Duodenal mucosa (tissue), 2 donors: ENCODE results near the gene TSPAN14.

Source experiments
- H3K27ac ChIP-seq: one replicate; pipeline ENCODE4 v1.7.0; 2013; ENCODE audit warnings: low read depth, low read length
- H3K27me3 ChIP-seq, 2 donors: one replicate each; pipeline ENCODE4 v1.7.0; 2013; ENCODE audit warnings: low read length in 2 of 2, control low read depth in 1 of 2; ENCODE audit not compliant: insufficient read depth in 2 of 2, control insufficient read depth in 1 of 2
- H3K36me3 ChIP-seq, 2 donors: one replicate each; pipeline ENCODE4 v1.7.0; 2013; ENCODE audit warnings: low read length in 2 of 2, control low read depth in 1 of 2; ENCODE audit not compliant: insufficient read depth in 2 of 2, control insufficient read depth in 1 of 2
- H3K4me1 ChIP-seq, 2 donors: one replicate each; pipeline ENCODE4 v1.7.0; 2013; ENCODE audit warnings: low read length in 2 of 2, control low read depth in 1 of 2; ENCODE audit not compliant: insufficient read depth in 2 of 2, control insufficient read depth in 1 of 2
- H3K4me3 ChIP-seq, 2 donors: one replicate each; pipeline ENCODE4 v1.7.0; 2013; ENCODE audit warnings: low read length in 2 of 2, low read depth in 1 of 2
- H3K9ac ChIP-seq, 2 donors: one replicate each; pipeline ENCODE4 v1.7.0; 2013; ENCODE audit warnings: low read length in 2 of 2, low read depth in 1 of 2
- H3K9me3 ChIP-seq, 2 donors: one replicate each; pipeline ENCODE4 v1.7.0; 2013; ENCODE audit warnings: low read length in 2 of 2, control low read depth in 1 of 2; ENCODE audit not compliant: control insufficient read depth in 1 of 2

TSPAN14 gene

GRCh38 chr10:80454513-80455460 is 677 bp downstream of the TSPAN14 start:
- Histone ChIP-seq H3K4me3 (peak overlapping the region; percentile 83 to 89), H3K9ac (peak overlapping the region; percentile 81 to 88), H3K27ac (peak overlapping the region; percentile 90), H3K4me1 (peaks cover 46 to 51% of the 10 kb centered on the region in 2 donors), H3K9me3 (peaks cover 0 to 4% of the 10 kb centered on the region in 2 donors), H3K27me3 (no peaks in the 10 kb centered on the region), H3K36me3 (no peaks in the 10 kb centered on the region)

- H3K9me3 ChIP-seq = peaks cover 0 to 4% of the 10 kb centered on the region in 2 donors
- no peaks in the 10 kb centered on the region for H3K27me3 ChIP-seq
- peak overlapping the region; percentile 90 for H3K27ac ChIP-seq
- H3K9ac ChIP-seq = peak overlapping the region; percentile 81 to 88
- no peaks in the 10 kb centered on the region for H3K36me3 ChIP-seq
- H3K4me3 ChIP-seq = peak overlapping the region; percentile 83 to 89
- H3K4me1 ChIP-seq = peaks cover 55 to 60% of the 10 kb centered on the region in 2 donors
Observed at GRCh38 chr10:80455461-80456349, 1.6 kb downstream of the TSPAN14 start.

- Histone ChIP-seq H3K9ac (peak overlapping the region; percentile 27 to 38), H3K36me3 (no peaks in the 10 kb centered on the region), H3K4me3 (peak overlapping the region; percentile 26 to 42), H3K27me3 (no peaks in the 10 kb centered on the region), H3K27ac (no peak overlapping the region), H3K4me1 (peaks cover 73 to 79% of the 10 kb centered on the region in 2 donors), H3K9me3 (no peaks in the 10 kb centered on the region)
Observed at GRCh38 chr10:80457554-80458262, 3.6 kb downstream of the TSPAN14 start.

GRCh38 chr10:80458263-80458625 is 4.1 kb downstream of the TSPAN14 start:
- Histone ChIP-seq H3K27me3 (no peaks in the 10 kb centered on the region), H3K9ac (peak overlapping the region; percentile 35 to 38), H3K9me3 (no peaks in the 10 kb centered on the region), H3K4me3 (peak overlapping the region in 1 of 2 donors; percentile 42), H3K27ac (no peak overlapping the region), H3K36me3 (no peaks in the 10 kb centered on the region), H3K4me1 (peaks cover 77 to 81% of the 10 kb centered on the region in 2 donors)

GRCh38 chr10:80458638-80459037 is 4.5 kb downstream of the TSPAN14 start:
- Histone ChIP-seq H3K9ac (peak overlapping the region; percentile 35 to 38), H3K4me1 (peaks cover 78 to 81% of the 10 kb centered on the region in 2 donors), H3K36me3 (no peaks in the 10 kb centered on the region), H3K27me3 (no peaks in the 10 kb centered on the region), H3K9me3 (no peaks in the 10 kb centered on the region), H3K4me3 (peak overlapping the region; percentile 10 to 42), H3K27ac (peak overlapping the region; percentile 12)

- Histone ChIP-seq H3K9me3 (no peaks in the 10 kb centered on the region), H3K27ac (peak overlapping the region; percentile 12), H3K4me3 (peak overlapping the region; percentile 19 to 51), H3K9ac (peak overlapping the region; percentile 45 to 58), H3K4me1 (peaks cover 84 to 87% of the 10 kb centered on the region in 2 donors), H3K27me3 (no peaks in the 10 kb centered on the region), H3K36me3 (no peaks in the 10 kb centered on the region)
Observed at GRCh38 chr10:80459047-80459865, 5.1 kb downstream of the TSPAN14 start.

- H3K9ac ChIP-seq = peak overlapping the region; percentile 32 to 58
- H3K27ac ChIP-seq = peak overlapping the region; percentile 43
- peaks cover 94 to 96% of the 10 kb centered on the region in 2 donors for H3K4me1 ChIP-seq
- no peaks in the 10 kb centered on the region for H3K36me3 ChIP-seq
- no peaks in the 10 kb centered on the region for H3K27me3 ChIP-seq
- peak overlapping the region; percentile 4 to 44 for H3K4me3 ChIP-seq
- no peaks in the 10 kb centered on the region for H3K9me3 ChIP-seq
Observed at GRCh38 chr10:80460399-80461207, 6.5 kb downstream of the TSPAN14 start.

GRCh38 chr10:80461208-80462183 is 7.4 kb downstream of the TSPAN14 start:
- Histone ChIP-seq H3K27me3 (no peaks in the 10 kb centered on the region), H3K4me1 (peaks cover 87 to 94% of the 10 kb centered on the region in 2 donors), H3K4me3 (peak overlapping the region; percentile 4 to 44), H3K9ac (peak overlapping the region; percentile 32 to 58), H3K9me3 (no peaks in the 10 kb centered on the region), H3K36me3 (no peaks in the 10 kb centered on the region), H3K27ac (peak overlapping the region; percentile 17)
